Pancreas (tissue), 10 donors: Measurements from ENCODE around the gene MAJIN. TPM values are rescaled to one million over a fixed set of nuclear protein-coding genes. Genes with fewer than 3 reads are reported as not detected.

Experiments
- ATAC-seq, 4 donors: fragments of 200-7000 bp; cut with Tn5 transposase; one replicate each; pipeline versions ENCODE4 v1.8.0 to v1.9.1; 2020; ENCODE audit warnings: mild to moderate bottlenecking in 4 of 4, moderate library complexity in 4 of 4
- DNase-seq, 6 donors: peaks; one replicate each; pipeline ENCODE4 v3.0.0-alpha.2; 2020
- FAIRE-seq: peaks from 2 replicates; lab custom pipeline; 2012; peaks lifted over from hg19 to GRCh38; lab: Jason Lieb, UNC
- H3K27ac ChIP-seq, 4 donors: fragments of 200-600 bp; sonication (generic); 1 replicate in 3 of 4; 2 replicates in 1 of 4; pipeline versions ENCODE4 v1.5.0 to v1.8.0; 2020
- H3K27me3 ChIP-seq, 4 donors: fragments of 200-600 bp; one replicate each; pipeline ENCODE4 v1.8.0; 2021
- H3K36me3 ChIP-seq, 3 donors: fragments of 200-600 bp; sonication (generic) in 1 of 3; one replicate each; pipeline versions ENCODE4 v1.5.0 to v1.8.0; 2020 to 2021
- H3K4me1 ChIP-seq, 3 donors: fragments of 200-600 bp; one replicate each; pipeline ENCODE4 v1.8.0; 2021
- H3K4me3 ChIP-seq, 4 donors: fragments of 200-600 bp; sonication (generic) in 2 of 4; one replicate each; pipeline versions ENCODE4 v1.5.0 to v1.8.0; 2020 to 2021
- H3K9me3 ChIP-seq, 4 donors: fragments of 200-600 bp; one replicate each; pipeline ENCODE4 v1.8.0; 2021
- WGBS, 2 donors: extraction: QIAGEN DNeasy Blood & Tissue Kit; methylation state at CpG; one replicate each; pipeline ENCODE4 v1.1.7; 2013; 5-methylcytosine and 5-hydroxymethylcytosine counted together
- intact Hi-C, 3 donors: fragments of 100-400 bp; cut with DNase I; formaldehyde crosslinking; loops; one replicate each; pipeline versions ENCODE4 v1.11.1 to v1.14.2; 2022
- polyA plus RNA-seq, 2 donors: library from polyadenylated mRNA; stranded (reverse); fragments of 200-250 nt; gene quantifications; one replicate each; pipeline ENCODE4 v1.2.3, GENCODE V29; 2013
- total RNA-seq, 6 donors: library from RNA; stranded (reverse); fragmentation: NEBNext Ultra II Directional in 4 of 6; extraction: Animal tissue kit (Norgen Biotek cat#: 25700) in 4 of 6; gene quantifications; one replicate each; pipeline versions ENCODE4 v1.2.1 to v1.2.4, GENCODE V29; 2021 to 2023
- TF ChIP-seq, protein P1 (sequence below), 4 donors: fragments of 200-600 bp; sonication (generic) in 3 of 4; IDR thresholded peaks; one replicate each; pipeline versions ENCODE4 v1.5.0 to v1.8.0; 2021; ENCODE audit warnings: antibody characterized with exemption in 4 of 4
- donor health status: healthy with polysubstance abuse.
- donor health status: DM: no; HTN: no; CAD: no; lungs with moderate emphysema.
- donor health status: DM: no; HTN: no; CAD: no.
- donor health status: control.
- donor health status: control.
- donor health status: Bipolar disorder and iron deficiency.
- donor health status: DM: yes; HTN: yes; CAD: no.
- donor health status: DM: no; HTN: no; CAD: no.
- donor health status: DM: no; HTN: no; CAD: no.
- donor health status: DM: yes; HTN: yes; CAD: no.

Gene MAJIN
- total and polyA plus RNA-seq, 8 donors = 0.14 to 0.47 (median 0.26) TPM; not detected in 3

DNA sequence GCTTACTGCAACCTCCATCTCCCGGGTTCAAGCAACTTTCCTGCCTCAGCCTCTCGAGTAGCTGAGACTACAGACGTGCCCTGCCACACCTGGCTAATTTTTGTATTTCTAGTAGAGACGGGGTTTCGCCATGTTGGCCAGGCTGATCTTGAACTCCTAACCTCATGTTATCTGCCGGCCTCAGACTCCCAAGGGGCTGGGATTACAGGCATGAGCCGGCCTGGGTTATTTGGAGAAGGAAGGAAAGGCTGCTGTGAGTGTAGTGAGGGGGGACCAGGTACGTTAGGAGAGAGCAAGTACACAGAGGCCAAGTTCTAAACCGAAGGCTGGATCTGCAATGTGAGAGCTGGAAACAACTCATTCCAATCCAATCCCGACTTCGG is 24.4 kb upstream of the MAJIN start:
- no peaks in the 10 kb centered on the region for H3K9me3 ChIP-seq
- H3K27ac ChIP-seq = peak overlapping the region; percentile 75 to 86 (median 81)
- H3K36me3 ChIP-seq = peaks cover 0 to 4% (median 0%) of the 10 kb centered on the region in 3 donors
- DNase-seq = peak in 1 of 6 donors; percentile 28
- TF ChIP-seq, protein P1, sequence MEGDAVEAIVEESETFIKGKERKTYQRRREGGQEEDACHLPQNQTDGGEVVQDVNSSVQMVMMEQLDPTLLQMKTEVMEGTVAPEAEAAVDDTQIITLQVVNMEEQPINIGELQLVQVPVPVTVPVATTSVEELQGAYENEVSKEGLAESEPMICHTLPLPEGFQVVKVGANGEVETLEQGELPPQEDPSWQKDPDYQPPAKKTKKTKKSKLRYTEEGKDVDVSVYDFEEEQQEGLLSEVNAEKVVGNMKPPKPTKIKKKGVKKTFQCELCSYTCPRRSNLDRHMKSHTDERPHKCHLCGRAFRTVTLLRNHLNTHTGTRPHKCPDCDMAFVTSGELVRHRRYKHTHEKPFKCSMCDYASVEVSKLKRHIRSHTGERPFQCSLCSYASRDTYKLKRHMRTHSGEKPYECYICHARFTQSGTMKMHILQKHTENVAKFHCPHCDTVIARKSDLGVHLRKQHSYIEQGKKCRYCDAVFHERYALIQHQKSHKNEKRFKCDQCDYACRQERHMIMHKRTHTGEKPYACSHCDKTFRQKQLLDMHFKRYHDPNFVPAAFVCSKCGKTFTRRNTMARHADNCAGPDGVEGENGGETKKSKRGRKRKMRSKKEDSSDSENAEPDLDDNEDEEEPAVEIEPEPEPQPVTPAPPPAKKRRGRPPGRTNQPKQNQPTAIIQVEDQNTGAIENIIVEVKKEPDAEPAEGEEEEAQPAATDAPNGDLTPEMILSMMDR (IDR thresholded peaks at IDR 0.05) = no peak
- peak overlapping the region; percentile 29 to 52 (median 44) for H3K4me3 ChIP-seq
- intact Hi-C loops = no loop called here
- peak; percentile 3 to 31 (median 18) for ATAC-seq
- H3K4me1 ChIP-seq = peaks cover 19 to 30% (median 26%) of the 10 kb centered on the region in 3 donors
- H3K27me3 ChIP-seq = no peaks in the 10 kb centered on the region
- FAIRE-seq = no peak
- 14 to 19% methylated on average over 11 of the region's 11 CpGs for WGBS, 2 donors

DNA sequence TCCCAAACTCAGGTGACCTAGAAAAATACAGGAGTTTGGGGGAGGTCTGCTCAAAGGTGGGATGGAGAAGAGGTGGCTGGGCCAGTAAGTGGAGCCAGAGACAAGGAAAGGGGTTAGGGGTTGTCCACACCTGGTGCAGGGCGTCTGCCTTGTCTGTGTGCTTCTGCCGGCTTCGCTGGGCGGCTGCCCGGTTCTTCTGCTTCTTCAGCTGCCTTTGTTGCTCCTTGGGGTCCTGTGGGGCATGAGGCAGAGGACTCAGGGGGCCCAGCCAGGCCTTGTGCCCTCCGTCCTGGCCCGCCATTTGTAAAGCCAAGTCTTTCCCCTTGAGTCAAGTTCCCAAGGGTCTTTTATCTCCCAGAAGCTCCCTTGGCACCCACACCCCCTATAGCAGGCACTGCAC is 22.4 kb upstream of the MAJIN start:
- intact Hi-C loops = no loop called here
- FAIRE-seq (no peak), DNase-seq (no peak), ATAC-seq (no peak)
- H3K36me3 ChIP-seq = peaks cover 0 to 4% (median 0%) of the 10 kb centered on the region in 3 donors
- no peaks in the 10 kb centered on the region for H3K9me3 ChIP-seq
- WGBS, 2 donors = 85 to 95% methylated on average over 7 of the region's 7 CpGs
- H3K27ac ChIP-seq = no peak overlapping the region
- no peak overlapping the region for H3K4me3 ChIP-seq
- no peaks in the 10 kb centered on the region for H3K27me3 ChIP-seq
- peaks cover 15 to 27% (median 22%) of the 10 kb centered on the region in 3 donors for H3K4me1 ChIP-seq
- TF ChIP-seq, protein P1 (IDR thresholded peaks at IDR 0.05) = no peak

DNA sequence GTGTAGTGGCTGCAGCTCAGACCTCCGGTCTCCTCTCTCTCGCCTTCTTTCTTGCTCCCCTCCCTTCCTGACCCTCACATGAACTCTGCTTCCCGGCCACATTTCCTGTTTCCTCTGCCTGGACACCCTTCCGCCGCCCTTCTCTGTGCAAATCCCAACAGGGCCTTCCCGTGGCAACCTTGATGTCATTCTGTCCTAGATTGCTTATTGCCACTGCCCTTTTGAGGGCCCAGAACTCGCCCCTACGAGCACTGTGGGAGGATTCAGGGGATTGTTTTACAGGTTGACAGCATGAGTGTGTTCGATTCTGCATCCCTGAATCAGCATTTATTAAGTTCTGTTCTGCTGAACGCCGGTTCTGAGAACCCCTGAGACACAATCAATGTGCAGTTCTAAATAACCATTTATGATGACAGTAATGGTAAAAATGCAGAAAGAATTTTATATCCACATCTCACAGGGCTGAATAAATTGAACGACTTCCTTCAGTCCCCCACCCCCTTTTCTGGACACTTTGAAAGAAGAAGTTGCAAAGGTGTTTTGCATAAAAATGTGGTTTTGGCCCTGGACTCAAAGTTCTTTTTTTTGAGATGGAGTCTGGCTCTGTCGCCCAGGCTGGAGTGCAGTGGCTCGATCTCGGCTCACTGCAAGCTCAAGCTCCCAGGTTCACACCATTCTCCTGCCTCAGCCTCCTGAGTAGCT is 18.5 kb upstream of the MAJIN start:
- Histone ChIP-seq H3K27me3 (no peaks in the 10 kb centered on the region), H3K4me1 (peaks cover 0 to 3% (median 0%) of the 10 kb centered on the region in 3 donors), H3K4me3 (no peak overlapping the region), H3K36me3 (peaks cover 0 to 4% (median 0%) of the 10 kb centered on the region in 3 donors), H3K27ac (no peak overlapping the region), H3K9me3 (no peaks in the 10 kb centered on the region)
- intact Hi-C loops = no loop called here
- FAIRE-seq = no peak
- DNase-seq = peak in 1 of 6 donors; percentile 10
- TF ChIP-seq, protein P1 (IDR thresholded peaks at IDR 0.05) = no peak
- 78 to 79% methylated on average over 15 of the region's 15 CpGs for WGBS, 2 donors
- ATAC-seq = peak in 3 of 4 donors; percentile 21 to 61 (median 31)

DNA sequence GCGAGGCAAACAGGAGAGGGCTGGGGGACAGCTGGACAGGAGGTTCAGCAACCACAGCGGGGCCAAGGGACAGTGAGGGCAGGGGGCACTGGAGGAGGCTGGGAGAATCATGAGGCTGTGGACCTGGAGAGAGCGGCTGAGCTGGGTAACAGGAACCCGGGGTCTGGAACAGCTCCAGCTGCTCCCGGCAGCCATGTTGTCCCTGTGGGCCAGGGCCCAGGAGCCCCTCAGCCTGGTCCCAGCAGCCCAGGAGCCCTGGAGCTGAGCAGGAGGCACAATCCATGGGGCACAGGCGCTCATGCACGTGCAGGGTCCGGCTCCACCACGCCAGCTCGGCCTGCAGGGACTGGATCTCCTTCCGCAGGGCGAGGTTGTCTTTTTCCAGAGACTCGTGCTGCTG is 17.5 kb upstream of the MAJIN start:
- peak in 2 of 4 donors; percentile 13 to 17 for ATAC-seq
- no peak overlapping the region for H3K4me3 ChIP-seq
- peak in 1 of 6 donors; percentile 56 for DNase-seq
- no peaks in the 10 kb centered on the region for H3K4me1 ChIP-seq
- H3K36me3 ChIP-seq = peaks cover 0 to 4% (median 0%) of the 10 kb centered on the region in 3 donors
- H3K27ac ChIP-seq = no peak overlapping the region
- TF ChIP-seq, protein P1 (IDR thresholded peaks at IDR 0.05) = no peak
- FAIRE-seq = no peak
- 85 to 87% methylated on average over 12 to 13 of the region's 13 CpGs for WGBS, 2 donors
- H3K9me3 ChIP-seq = no peaks in the 10 kb centered on the region
- no peaks in the 10 kb centered on the region for H3K27me3 ChIP-seq
- intact Hi-C loops = no loop called here
